GM23248 (cell line): Measurements from ENCODE around the gene BCL2L13.

Experiments
- EZH2 ChIP-seq: fragments of 200-600 bp; sonication (generic); IDR thresholded peaks from 2 replicates; pipeline ENCODE4 v1.6.1; 2018; ENCODE audit warnings: antibody characterized with exemption, mild to moderate bottlenecking; ENCODE audit not compliant: insufficient read depth, poor library complexity, severe bottlenecking
- EZH2phosphoT487 ChIP-seq: fragments of 200-600 bp; sonication (generic); IDR thresholded peaks from 2 replicates; pipeline ENCODE4 v1.6.1; 2018; ENCODE audit warnings: antibody characterized with exemption, moderate library complexity, mild to moderate bottlenecking, low read depth; ENCODE audit not compliant: insufficient read depth

DNA sequence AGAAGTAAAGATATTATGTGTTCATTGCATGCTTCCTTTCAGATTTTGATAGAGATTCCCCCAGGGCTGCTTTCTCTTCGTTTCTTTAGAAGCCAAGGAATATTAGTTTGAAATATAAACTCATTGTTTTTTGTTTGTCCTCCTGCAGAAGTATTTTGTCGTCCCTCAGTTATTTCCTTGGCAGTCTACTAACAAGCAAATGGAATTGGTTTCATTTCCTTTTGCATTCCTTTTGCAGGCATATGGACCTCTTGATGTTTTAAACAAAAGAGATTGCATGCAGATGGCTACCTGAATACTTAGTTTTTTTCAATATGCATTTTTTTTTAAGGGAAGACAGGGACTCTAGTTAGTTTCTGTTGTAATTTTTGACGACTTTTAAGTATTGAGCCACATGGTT, 62.2 kb downstream of the BCL2L13 start:
- no peak for TF ChIP-seq EZH2
- TF ChIP-seq EZH2phosphoT487, result no peak
